Astrocyte (in vitro differentiated cells and primary cell): ENCODE results near the gene SLC66A2.

Experiments used
- CTCF ChIP-seq: IDR thresholded peaks from 2 replicates; pipeline ENCODE4 v1.5.1; 2011; ENCODE audit warnings: low read depth, mild to moderate bottlenecking, inconsistent platforms, low read length, moderate library complexity; ENCODE audit not compliant: insufficient read depth
- EZH2 ChIP-seq: IDR thresholded peaks from 2 replicates; pipeline ENCODE4 v1.6.1; 2012; ENCODE audit warnings: mild to moderate bottlenecking, low read length, inconsistent platforms; ENCODE audit not compliant: insufficient read depth

DNA sequence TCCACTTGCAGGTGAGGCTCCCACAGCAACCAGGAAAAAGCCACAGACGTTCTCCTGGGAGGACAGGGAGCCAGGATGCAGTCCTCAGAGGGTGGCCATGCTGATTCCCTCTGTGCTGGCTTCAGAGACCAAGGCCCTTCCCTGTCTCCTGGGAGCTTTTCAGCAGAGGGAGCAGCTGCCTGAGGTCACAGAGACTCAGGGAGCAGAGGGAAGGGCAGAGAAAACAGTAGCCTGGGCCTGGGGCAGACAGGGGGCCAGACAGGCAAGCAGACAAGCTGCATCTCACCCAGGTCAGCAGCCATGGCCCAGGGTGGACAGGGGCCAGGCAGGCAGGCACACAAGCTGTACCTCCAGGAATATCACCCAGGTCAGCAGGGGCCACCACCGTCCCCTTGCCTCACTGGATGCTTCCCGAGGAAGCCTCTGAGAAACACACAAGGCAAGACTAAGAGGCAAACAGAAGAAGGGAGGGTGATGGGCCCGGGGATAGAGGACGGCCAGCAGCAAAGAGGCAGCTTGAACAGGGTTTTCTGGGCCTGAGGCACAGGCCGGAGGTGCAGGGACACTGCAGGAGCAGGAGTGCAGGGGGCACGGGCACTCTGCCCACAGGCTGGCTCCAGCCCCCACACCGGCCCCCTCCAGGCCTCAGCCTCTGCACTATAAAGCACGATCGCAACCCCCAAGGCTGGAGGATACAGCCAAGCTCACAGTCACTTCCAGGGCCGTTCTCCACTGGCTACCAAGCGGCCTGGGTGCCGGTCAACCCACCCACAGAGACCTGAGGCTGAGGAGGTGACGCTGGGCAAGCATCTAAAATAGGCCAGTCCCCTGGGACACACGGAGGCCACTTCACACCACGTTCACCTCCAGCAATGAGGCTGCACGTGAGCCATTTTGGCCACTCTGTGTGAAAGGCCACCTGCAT is 6.1 kb downstream of the SLC66A2 start:
- TF ChIP-seq EZH2: no peak
- TF ChIP-seq CTCF: no peak
